GM12878 (cell line): Measurements from ENCODE around the gene NLRP10. TPM values are rescaled to one million over a fixed set of nuclear protein-coding genes. Genes with fewer than 3 reads are reported as not detected.

Source experiments
- ATAC-seq: fragments of 200-7000 bp; cut with Tn5 transposase; 3 replicates; pipeline ENCODE4 v1.9.1; 2020; ENCODE audit warnings: mild to moderate bottlenecking, moderate library complexity
- BruUV-seq: library from RNA; stranded (reverse); fragments of 400-500 nt; replicated peaks from 2 replicates; lab custom pipeline; 2021; lab: Mats Ljungman, UMichigan
- CTCF ChIA-PET: fragments of 300-600 bp; sonication (Branson Sonifier 250); formaldehyde crosslinking; extraction: SDS; loops from one replicate; lab custom pipeline; 2021; ENCODE audit warnings: inconsistent platforms; lab: Yijun Ruan, JAX
- POLR2A ChIA-PET: fragments of 350-600 bp; formaldehyde crosslinking; extraction: SDS; loops from one replicate; lab custom pipeline; 2021; ENCODE audit warnings: inconsistent platforms; lab: Charles Lee
- RAD21 ChIA-PET: fragments of 300-600 bp; sonication (Branson Sonifier 250); formaldehyde crosslinking; loops from one replicate; lab custom pipeline; 2023; ENCODE audit warnings: antibody characterized with exemption; ENCODE audit not compliant: unreplicated experiment; lab: Charles Lee
- SMC1A ChIA-PET: fragments of 300-600 bp; sonication (Branson Sonifier 250); formaldehyde crosslinking; loops from one replicate; lab custom pipeline; 2023; ENCODE audit not compliant: unreplicated experiment, uncharacterized antibody; lab: Charles Lee
- DNase-seq: peaks from one replicate; pipeline ENCODE4 v3.0.0-alpha.2; 2011; ENCODE audit warnings: low read depth, low spot score
- FAIRE-seq: peaks from 3 replicates; lab custom pipeline; 2011; peaks lifted over from hg19 to GRCh38; lab: Jason Lieb, UNC
- H2AFZ ChIP-seq: 2 replicates; pipeline ENCODE4 v1.6.0; 2011; ENCODE audit warnings: low read depth, low read length, control low read depth; ENCODE audit not compliant: control insufficient read depth
- H3K27ac ChIP-seq: 2 replicates; pipeline ENCODE4 v1.5.1; 2011; ENCODE audit warnings: control low read depth; ENCODE audit not compliant: control insufficient read depth, insufficient read depth
- H3K27me3 ChIP-seq, 2 experiments: replicated peaks in 1 of 2; 2 replicates each; pipeline versions ENCODE4 v1.6.0 to v1.6.1; 2011; ENCODE audit warnings: low read length in 1 of 2; ENCODE audit not compliant: control insufficient read depth in 2 of 2, insufficient read depth in 2 of 2
- H3K36me3 ChIP-seq, 2 experiments: 2 replicates each; pipeline ENCODE4 v1.5.1; 2011; ENCODE audit warnings: low read length in 1 of 2; ENCODE audit not compliant: control insufficient read depth in 2 of 2, insufficient read depth in 2 of 2
- H3K4me1 ChIP-seq: 2 replicates; pipeline ENCODE4 v1.6.1; 2011; ENCODE audit warnings: mild to moderate bottlenecking, low read length, moderate library complexity, mixed read lengths; ENCODE audit not compliant: control insufficient read depth, insufficient read depth
- H3K4me2 ChIP-seq: 2 replicates; pipeline ENCODE4 v1.6.0; 2011; ENCODE audit warnings: control low read depth; ENCODE audit not compliant: control insufficient read depth, insufficient read depth
- H3K4me3 ChIP-seq: fragments of 200-600 bp; sonication (generic); 2 replicates; pipeline ENCODE4 v1.5.1; 2016
- H3K79me2 ChIP-seq: 2 replicates; pipeline ENCODE4 v1.6.0; 2011; ENCODE audit warnings: low read length; ENCODE audit not compliant: control insufficient read depth, insufficient read depth
- H3K9ac ChIP-seq: 2 replicates; pipeline ENCODE4 v1.8.0; 2011; ENCODE audit warnings: low read length, control low read depth, mixed read lengths; ENCODE audit not compliant: control insufficient read depth, insufficient read depth
- H3K9me3 ChIP-seq: replicated peaks from 3 replicates; pipeline ENCODE4 v1.5.1; 2011; ENCODE audit warnings: mild to moderate bottlenecking, low read length; ENCODE audit not compliant: control insufficient read depth, insufficient read depth
- H4K20me1 ChIP-seq: 2 replicates; pipeline ENCODE4 v1.6.0; 2011; ENCODE audit not compliant: control insufficient read depth, insufficient read depth
- ATF2 ChIP-seq: IDR thresholded peaks from 2 replicates; pipeline ENCODE4 v1.6.1; 2012; ENCODE audit warnings: low read length, inconsistent platforms
- BCLAF1 ChIP-seq: fragments of 450-650 bp; IDR thresholded peaks from 2 replicates; pipeline ENCODE4 v1.6.1; 2017; ENCODE audit warnings: antibody characterized with exemption, mild to moderate bottlenecking, moderate library complexity
- FOS ChIP-seq: IDR thresholded peaks from 3 replicates; pipeline ENCODE4 v1.6.1; 2011; ENCODE audit warnings: borderline replicate concordance; ENCODE audit not compliant: insufficient read length; ENCODE audit errors: extremely low read depth
- NFYB ChIP-seq: IDR thresholded peaks from 2 replicates; pipeline ENCODE4 v1.6.1; 2011; ENCODE audit warnings: low read depth, mild to moderate bottlenecking, low read length, improper control_type of control experiment, moderate library complexity; ENCODE audit not compliant: insufficient read depth
- in situ Hi-C: fragments of 300-500 bp; cut with MboI; formaldehyde crosslinking; loops from 9 replicates; pipeline ENCODE4 v1.14.3; 2018; ENCODE audit warnings: mixed read lengths
- intact Hi-C: fragments of 100-400 bp; cut with micrococcal nuclease; formaldehyde crosslinking; loops from one replicate; pipeline ENCODE4 v1.14.2; 2022; ENCODE audit not compliant: unreplicated experiment
- polyA plus RNA-seq, 11 experiments: library from polyadenylated mRNA; depleted of rRNA in 4 of 11; unstranded in 6 of 11; stranded (reverse) in 5 of 11; fragments of >200 nt; fragmentation: Nextera tagmentation in 4 of 11; fragmentation: Illumina TruSeq in 1 of 11; extraction: Ambion mirVana in 4 of 11; extraction: Trizol in 1 of 11; gene quantifications; 1 replicate in 1 of 11; 2 replicates in 10 of 11; pipeline versions ENCODE4 v1.2.1 to v1.2.3, GENCODE V29; 2011 to 2016; ENCODE audit warnings: inconsistent platforms in 2 of 11, missing spikeins in 2 of 11, low read depth in 1 of 11
- total RNA-seq, 4 experiments: library from RNA; depleted of rRNA in 3 of 4; stranded (reverse); fragments of >200 nt in 3 of 4; fragmentation: Illumina TruSeq in 1 of 4; extraction: Trizol in 1 of 4; gene quantifications; 2 replicates each; pipeline versions ENCODE4 v1.2.1 to v1.2.3, GENCODE V29; 2013 to 2021

The NLRP10 gene
- total and polyA plus RNA-seq, 10 of the 15 experiments (the other 5 are each of a cell fraction or from before 2014, with no cell fraction given): 0.04 TPM; not detected in 9

- Histone ChIP-seq H2AFZ (no peak overlapping the region), H3K9ac (no peak overlapping the region), H4K20me1 (no peaks in the 10 kb centered on the region), H3K9me3 (no peaks in the 10 kb centered on the region), H3K79me2 (no peaks in the 10 kb centered on the region), H3K27ac (no peak overlapping the region), H3K4me2 (no peak overlapping the region)
- ChIA-PET POLR2A (no interaction called here), SMC1A (no interaction called here), RAD21 (no interaction called here)
- intact Hi-C loops: no loop called here
- DNase-seq: no peak
- in situ Hi-C loops: no loop called here
- no TSS peak for BruUV-seq
- no peak for ATAC-seq
- TF ChIP-seq BCLAF1 (no peak), ATF2 (no peak), NFYB (no peak), FOS (no peak)
- TF ChIP-seq, all 136 proteins: peak for 0
- no peak overlapping the region for H3K4me3 ChIP-seq
- H3K27me3 ChIP-seq: no peaks in the 10 kb centered on the region
- CTCF ChIA-PET: interaction anchor here (0.5 kb wide), 1 partner anchor 578 kb away, joined by 3 read pairs; no protein-coding TSS in a partner anchor
- H3K4me1 ChIP-seq: no peaks in the 10 kb centered on the region
- FAIRE-seq: no peak
- H3K36me3 ChIP-seq: no peaks in the 10 kb centered on the region
Measured at GRCh38 chr11:7971846-7972245, 6.6 kb upstream of the NLRP10 start.
